Germinal center (tissue), 1 donor: ENCODE measurements around the gene CFAP97D2.
"Not testable (repeated sequence)": the region's sequence is repeated elsewhere in the genome, so short reads cannot be mapped to it uniquely, and the experiment has no call there.

Experiments used
- DNase-seq: peaks from one replicate; pipeline ENCODE4 v3.0.0; 2012; ENCODE audit warnings: mixed read lengths, low spot score

CFAP97D2 gene

GRCh38 chr13:114143806-114144605 lies 35.1 kb upstream of the CFAP97D2 start:
- peak; percentile 79 for DNase-seq

GRCh38 chr13:114144606-114145244 lies 34.3 kb upstream of the CFAP97D2 start:
- DNase-seq, result no peak

GRCh38 chr13:114145256-114145655 lies 33.8 kb upstream of the CFAP97D2 start:
- DNase-seq, result no peak

GRCh38 chr13:114145722-114146121 lies 33.3 kb upstream of the CFAP97D2 start:
- DNase-seq, result no peak

- no peak for DNase-seq
Measured at GRCh38 chr13:114146173-114146572, 32.9 kb upstream of the CFAP97D2 start.

GRCh38 chr13:114146629-114147028 lies 32.4 kb upstream of the CFAP97D2 start:
- DNase-seq, result no peak

GRCh38 chr13:114147803-114148520 lies 31.1 kb upstream of the CFAP97D2 start:
- no peak for DNase-seq

GRCh38 chr13:114148521-114148855 lies 30.6 kb upstream of the CFAP97D2 start:
- no peak for DNase-seq

GRCh38 chr13:114148886-114149285 lies 30.2 kb upstream of the CFAP97D2 start:
- DNase-seq, result not testable (repeated sequence)

- DNase-seq, result no peak
Measured at GRCh38 chr13:114149774-114150740, 29.0 kb upstream of the CFAP97D2 start.

GRCh38 chr13:114151031-114151430 lies 28.0 kb upstream of the CFAP97D2 start:
- DNase-seq, result no peak

GRCh38 chr13:114151565-114152284 lies 27.3 kb upstream of the CFAP97D2 start:
- no peak for DNase-seq

- DNase-seq, result no peak
Measured at GRCh38 chr13:114152285-114152645, 26.8 kb upstream of the CFAP97D2 start.

- no peak for DNase-seq
Measured at GRCh38 chr13:114152831-114153371, 26.2 kb upstream of the CFAP97D2 start.

- no peak for DNase-seq
Measured at GRCh38 chr13:114153485-114154080, 25.5 kb upstream of the CFAP97D2 start.

- DNase-seq, result no peak
Measured at GRCh38 chr13:114154476-114154875, 24.6 kb upstream of the CFAP97D2 start.

- no peak for DNase-seq
Measured at GRCh38 chr13:114155320-114155719, 23.7 kb upstream of the CFAP97D2 start.

- no peak for DNase-seq
Measured at GRCh38 chr13:114155926-114156883, 22.9 kb upstream of the CFAP97D2 start.

GRCh38 chr13:114157869-114158495 lies 21.1 kb upstream of the CFAP97D2 start:
- no peak for DNase-seq
